NCI-H2227 (cell line): ENCODE data around the gene PRG3.
A peak's percentile ranks its signal among the peaks of the same experiment; 100 is the strongest.
"Not testable (repeated sequence)": the region's sequence is repeated elsewhere in the genome, so short reads cannot be mapped to it uniquely, and the experiment has no call there.

Source experiments
- DNase-seq: peaks from one replicate; lab custom pipeline; 2025; ENCODE audit not compliant: unreplicated experiment; lab: John Stamatoyannopoulos, UW

Gene PRG3

DNA sequence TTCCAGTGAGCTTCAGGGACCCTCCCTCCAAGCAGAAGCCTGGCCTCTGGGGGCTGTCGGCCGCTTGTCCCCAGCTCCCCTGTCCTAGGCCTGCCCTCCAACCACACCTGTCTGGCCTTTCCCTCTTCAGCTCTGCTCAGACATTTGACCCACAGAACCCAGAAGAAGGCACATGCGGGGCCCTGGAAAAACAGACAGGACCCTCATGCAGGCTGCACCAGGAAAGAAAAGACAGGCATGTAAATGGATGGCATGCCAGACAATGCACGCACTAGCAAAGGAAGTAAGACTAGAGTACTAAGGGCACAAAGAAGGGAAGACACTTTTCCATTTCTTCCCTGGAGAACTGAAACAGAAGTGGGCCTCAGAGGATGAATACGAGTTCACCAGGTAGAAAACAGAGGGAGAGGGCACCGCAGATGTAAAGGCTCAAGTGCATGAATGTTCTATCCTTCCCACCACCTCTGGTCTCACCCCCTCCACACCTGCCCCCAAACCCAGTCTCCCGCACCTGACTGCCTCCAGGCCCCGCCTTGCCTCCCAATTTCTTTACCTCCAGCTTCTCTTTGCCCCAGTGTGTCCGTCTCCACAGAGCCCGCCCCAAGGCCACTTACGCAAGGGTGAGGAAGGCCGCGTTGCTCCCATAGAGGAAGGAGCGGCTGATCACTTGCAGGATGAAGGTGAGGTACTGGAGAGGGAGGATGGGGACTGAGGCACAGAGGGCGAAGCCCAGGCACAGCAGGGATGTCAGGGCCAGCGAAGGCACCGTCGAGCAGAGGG is 28.6 kb upstream of the PRG3 start:
- no peak for DNase-seq

DNA sequence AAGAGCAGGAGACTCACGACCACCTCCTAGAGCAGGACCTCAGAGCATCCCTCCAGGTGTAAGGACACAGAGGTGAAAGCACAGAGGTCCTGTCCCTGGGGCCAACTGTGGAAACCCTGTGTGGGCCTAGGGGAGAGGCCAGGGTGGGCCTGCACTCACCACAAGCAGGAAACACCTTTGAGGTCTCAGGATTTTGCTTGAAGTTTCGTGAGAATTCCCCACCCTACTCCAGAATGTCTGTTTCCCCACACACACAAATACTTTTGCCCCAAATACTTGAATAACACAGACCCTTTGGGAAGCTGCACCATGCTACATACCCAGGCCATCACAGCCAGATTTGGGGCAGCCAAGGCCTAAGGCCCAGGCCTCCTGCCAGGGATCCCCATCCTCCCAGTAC is 27.8 kb upstream of the PRG3 start:
- no peak for DNase-seq

DNA sequence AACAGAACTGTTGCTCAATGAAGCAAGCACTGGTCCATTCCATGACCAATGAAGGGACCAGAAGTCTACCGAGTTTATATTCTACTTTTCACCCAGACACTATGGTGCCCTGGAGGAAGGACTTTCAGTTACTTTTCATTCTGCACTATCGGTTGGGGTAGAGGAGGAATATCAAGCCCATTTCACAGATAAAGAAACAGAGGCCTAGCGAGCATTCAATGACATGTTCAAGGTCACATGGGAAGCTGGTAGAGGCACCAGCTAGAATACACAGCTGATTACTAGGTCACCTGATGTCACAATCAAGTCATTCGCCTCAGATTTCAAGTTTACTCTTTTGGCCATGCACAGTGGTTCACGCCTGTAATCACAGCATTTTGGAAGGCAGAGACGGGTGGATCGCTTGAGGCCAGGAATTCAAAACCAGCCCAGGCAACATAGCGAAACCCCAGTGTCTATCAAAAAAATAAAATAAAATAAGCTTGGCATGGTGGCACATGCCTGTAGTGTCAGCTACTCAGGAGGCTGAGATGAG is 27.1 kb upstream of the PRG3 start:
- no peak for DNase-seq

DNA sequence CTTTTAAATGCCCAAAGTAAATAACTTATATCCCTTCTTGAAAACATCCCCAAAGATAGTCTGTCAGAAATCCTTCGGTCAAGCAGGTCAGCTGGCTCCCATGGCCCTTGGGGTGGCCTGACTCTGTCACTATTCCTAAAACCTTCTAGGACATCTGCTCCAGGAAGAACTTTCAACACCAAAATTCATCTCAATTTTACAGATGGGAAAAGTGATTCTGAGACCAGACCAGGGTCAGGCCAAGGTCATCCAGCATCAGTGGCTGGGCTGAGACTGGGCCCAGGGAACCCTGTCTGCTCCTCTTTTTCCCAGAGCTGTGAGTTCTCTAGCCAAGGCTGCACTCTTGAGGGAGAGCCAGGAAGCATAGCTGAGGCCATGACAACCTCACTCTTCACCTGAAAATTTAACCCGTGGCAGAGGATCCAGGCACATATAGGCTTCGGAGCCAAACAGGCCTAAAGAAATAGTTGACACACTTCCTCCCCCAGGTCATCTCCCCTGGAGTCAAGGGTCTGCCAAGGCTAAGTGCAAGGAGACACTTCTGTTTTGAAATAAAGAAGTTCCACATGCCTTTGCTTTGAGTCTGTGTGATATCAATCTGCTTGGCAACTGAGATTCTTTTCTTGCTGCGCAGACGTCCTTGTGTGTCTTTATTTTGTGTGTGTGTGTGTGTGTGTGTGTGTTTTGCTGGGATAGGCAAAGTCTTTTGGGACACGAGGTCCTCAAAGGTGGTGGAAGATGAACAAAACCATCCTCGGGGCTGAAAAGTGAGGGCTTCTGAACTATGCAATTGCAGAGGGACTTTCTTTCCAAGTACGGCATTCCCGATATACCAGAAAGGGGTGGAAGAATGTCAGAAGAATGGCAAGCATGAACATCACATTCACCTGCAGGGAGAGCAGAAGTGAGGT is 26.3 kb upstream of the PRG3 start:
- no peak for DNase-seq

DNA sequence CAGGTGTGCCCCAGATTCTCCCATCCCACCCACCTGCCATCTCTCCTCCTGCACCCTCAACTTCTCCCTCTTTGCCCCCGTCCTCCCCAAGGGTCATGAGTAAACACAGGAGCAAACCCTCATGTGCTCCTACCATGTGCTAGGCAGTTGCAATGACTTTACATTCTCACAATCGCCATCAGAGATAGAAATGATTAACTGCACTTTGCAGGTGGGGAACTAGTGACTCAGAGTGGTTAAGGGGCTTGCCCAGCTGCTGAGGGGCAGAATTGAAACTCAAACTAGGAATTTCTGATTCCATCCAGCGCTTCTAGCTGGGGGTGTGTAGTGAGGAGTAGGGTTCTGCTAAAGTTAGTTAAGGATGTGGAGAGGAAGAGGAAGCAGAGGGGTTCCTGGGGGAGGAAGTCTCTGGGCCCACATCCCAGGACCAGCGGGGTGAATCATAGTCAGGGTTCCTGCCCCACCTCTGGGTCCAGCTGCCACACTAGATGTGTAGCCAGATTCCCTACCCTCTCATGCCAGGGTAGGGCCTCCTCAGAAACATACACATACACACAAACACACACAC is 25.5 kb upstream of the PRG3 start:
- no peak for DNase-seq

DNA sequence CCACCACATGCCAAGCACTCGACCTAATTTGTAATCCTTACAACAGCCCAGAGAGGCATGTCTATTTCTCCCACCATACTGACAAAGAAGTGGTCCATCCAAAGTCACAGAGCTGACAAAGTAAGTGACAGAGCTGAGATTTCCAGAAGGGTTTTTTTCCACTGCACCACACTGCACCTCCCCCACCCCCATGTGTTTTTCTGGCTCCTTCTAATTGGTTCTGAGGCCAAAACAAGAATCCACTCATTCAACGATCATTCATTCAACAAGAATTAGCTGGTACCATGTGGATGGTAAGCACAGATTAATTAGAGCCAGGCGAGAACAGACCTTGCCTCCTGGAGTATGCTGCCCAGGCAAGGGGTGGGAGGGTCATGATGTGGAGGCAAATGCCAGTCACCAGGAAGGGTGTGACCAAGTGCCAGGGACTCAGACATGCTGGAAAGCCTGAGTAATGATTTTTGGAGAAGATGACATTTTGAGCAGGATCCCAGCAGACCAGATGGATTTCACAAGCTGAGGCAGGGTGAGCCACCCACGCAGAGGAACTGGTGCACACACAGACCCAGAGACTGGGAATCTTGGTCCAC is 24.4 kb upstream of the PRG3 start:
- no peak for DNase-seq

DNA sequence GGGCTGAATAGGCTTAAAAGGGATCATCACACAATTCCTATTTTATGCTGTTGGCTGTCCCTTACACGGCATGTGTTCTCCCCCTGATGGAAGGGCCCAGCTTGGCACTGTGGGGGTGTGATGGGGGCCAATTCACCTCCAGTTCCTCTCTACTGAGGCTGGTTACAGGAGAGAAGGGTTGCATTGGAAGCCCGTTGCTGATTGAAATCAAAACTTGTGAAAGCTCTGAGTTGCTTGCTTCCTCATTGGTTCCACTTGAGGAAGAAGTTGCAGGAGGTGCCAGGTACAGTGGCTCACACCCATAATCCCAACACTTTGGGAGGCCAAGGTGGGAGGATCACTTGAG is 22.8 kb upstream of the PRG3 start:
- no peak for DNase-seq

DNA sequence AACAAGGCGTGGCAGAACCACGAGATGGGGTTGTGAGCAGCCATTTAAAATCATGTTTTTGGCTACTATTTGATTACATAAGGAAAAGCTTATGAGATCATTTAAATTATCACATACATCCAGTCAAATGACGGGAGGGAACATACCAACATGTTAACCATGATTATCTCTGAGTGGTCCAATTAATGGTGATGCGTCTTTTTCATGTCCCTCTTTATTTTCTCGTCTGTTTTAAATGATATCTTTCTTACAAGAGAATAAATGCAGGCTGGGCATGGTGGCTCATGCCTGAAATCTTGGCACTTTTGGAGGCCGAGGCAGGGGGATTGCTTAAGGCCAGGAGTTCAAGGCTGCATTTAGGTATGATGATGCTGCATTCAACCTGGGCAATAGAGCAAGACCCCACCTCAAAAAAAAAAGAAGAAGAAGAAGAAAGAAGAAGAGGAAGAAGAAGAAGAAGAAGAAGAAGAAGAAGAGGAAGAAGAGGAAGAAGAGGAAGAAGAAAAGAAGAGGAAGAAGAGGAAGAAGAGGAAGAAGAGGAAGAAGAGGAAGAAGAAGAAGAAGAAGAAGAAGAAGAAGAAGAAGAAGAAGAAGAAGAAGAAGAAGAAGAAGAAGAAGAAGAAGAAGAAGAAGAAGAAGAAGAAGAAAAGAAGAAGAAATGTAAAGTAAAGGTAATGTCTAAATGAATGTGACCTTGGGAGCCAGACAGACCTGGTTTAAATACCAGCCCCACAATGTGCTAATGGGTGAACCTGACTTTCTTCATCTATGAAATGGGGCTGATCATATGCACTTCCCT is 22.3 kb upstream of the PRG3 start:
- DNase-seq, result not testable (repeated sequence)

DNA sequence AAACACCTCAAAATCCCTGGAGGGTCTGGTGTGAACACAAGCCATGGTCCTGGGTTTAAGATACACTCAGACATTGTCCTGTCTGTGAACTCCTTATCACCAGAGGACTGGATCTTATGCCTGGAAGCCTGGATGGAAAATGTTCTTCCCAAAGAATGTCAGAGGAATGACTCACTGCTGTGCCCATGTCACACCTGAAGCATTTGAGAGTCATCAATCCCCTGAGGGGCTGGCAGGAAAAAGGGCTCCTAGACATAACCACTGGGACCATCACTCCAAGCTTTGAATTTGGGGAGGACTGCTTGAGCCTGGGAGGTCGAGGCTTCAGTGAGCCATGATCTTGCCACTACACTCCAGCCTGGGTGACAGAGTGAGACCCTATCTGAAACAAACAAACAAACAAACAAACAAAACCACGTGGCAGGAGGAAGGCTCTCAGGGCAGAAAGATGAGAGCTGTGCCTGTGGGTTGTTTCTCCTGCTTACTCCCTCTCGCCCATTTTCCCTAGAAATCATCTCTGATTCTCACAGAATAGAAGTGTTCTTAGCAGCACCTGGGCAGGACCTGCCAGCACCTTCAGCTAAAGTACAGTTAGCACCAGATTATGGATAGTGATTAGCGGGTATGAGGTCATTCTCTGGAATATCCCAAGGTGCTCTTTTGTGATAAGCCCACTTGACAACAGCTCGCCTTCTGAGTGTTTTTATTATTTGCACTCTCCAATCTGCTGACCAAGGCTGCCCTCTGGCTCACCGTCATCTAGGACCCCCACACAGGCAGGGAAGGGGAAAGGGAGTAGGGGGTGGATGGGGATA is 21.4 kb upstream of the PRG3 start:
- DNase-seq, result peak; percentile 37

DNA sequence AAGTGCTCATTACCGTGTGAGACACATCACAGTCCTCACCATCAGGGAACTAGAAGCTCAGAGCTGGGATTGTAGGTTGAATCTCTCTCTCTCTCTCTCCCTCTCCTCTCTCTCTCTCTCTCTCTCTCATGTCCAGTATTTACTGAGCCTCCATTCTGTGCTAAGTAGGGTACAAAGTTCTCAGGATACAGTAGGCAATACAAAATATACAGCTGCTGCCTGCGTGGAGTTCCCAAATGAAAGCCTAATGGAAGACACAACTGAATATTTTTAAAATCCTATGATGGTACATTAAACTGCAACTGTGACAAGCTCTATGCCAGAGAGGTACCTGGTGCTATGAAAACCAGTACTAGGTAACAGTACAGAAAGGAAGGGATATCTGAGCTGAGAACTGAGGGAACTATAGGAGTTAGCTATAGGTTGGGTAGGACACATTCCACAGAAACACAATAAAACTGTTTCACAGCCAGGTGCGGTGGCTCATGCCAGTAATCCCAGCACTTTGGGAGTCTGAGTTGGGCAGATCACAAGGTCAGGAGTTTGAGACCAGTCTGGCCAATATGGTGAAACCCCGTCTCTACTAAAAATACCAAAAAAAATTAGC is 19.1 kb upstream of the PRG3 start:
- no peak for DNase-seq

DNA sequence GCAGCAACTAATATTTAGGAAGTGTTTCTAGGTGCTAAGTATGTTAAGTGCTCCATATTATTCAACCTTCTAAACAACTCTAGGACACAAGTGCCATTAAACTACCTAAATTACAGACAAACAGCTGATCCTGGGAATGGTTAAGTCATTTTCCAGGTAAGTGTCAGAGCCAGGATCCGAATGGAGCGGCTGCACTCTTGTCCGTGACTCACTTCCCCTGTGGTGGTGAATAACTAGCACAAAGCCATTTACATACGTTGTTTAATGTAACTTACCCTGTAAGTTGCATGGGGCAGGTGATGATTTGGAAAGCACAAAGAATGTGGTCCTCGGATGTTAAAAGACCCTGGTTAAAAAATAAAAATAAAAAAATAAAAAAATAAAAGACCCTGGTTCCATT is 18.3 kb upstream of the PRG3 start:
- DNase-seq, result no peak

DNA sequence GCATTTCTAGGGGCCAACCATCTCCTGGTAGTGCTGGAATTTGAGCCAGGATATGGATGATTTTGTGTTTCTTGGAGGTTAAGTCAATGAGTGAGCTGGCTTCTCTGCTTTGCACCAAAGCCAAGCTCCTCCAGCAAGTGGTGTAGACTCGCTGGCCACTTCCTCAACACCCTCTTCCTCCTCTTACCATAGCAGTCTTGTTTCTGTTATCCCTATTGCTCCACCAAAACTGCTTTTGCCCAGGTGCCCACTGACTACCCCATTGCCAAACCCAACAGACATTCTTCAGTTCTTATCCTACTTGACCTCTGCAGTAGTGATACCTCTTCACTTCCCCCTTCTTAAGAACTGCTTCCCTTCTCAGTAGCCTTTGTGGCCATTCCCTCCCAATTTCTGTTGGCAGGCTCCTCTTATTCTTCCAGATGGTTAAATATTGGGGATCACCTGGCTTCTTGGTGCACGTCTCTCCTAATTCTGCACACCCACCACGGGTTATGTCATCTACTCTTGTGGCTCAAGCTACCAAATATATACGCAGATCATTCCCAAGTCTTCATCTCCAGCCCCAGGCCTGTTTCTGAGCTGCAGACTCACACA is 16.5 kb upstream of the PRG3 start:
- DNase-seq, result no peak

DNA sequence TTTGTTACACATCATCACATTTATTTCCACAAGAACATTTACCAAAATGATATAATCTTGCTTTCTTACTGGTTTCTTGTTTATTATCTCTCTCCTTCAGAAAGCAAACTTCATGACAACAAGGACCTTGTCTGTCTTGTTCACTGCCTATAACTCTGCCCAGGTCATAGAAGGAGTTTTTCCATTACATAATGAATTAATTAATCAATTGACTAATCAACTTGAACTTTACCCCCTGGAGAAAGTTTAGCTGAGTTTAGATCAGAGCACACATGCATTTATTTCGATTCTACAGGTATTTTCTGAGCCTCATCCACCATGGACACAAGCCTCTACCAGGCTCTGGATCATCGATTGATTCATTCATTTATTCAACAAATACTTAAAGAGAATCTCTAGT is 15.8 kb upstream of the PRG3 start:
- no peak for DNase-seq

DNA sequence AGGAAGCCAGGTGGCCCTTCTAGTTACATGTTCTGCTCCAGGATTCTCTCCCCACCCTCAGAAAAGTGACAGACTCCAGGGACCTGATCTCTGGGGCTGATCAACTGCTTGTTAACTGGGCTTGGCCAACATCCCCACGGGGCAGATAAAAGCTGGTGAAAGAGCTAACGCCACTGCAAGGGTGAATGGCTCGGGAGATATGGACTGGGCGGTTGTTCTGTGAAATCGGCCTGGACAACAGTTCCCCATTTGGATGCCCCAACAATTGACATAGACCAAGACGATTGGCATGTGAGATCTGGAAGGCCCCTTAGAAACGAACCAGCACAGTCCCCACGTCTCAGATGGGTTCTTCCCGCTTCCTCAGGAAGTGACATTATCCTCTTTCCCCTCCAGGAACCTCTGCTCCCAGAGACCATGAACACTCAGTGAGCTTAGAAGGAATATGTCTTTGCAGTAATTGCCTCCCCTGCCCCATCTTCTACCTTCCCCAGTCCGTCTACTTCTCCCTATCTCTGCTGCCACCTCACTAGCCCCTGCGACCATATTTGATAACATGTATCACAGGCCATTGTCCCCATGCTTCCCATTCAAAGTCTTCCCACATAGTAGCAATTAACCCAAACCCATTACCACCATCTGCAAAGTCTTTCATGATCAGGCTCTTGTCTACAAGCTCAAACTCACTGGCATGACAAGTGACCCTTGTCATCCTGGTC is 15.1 kb upstream of the PRG3 start:
- no peak for DNase-seq

DNA sequence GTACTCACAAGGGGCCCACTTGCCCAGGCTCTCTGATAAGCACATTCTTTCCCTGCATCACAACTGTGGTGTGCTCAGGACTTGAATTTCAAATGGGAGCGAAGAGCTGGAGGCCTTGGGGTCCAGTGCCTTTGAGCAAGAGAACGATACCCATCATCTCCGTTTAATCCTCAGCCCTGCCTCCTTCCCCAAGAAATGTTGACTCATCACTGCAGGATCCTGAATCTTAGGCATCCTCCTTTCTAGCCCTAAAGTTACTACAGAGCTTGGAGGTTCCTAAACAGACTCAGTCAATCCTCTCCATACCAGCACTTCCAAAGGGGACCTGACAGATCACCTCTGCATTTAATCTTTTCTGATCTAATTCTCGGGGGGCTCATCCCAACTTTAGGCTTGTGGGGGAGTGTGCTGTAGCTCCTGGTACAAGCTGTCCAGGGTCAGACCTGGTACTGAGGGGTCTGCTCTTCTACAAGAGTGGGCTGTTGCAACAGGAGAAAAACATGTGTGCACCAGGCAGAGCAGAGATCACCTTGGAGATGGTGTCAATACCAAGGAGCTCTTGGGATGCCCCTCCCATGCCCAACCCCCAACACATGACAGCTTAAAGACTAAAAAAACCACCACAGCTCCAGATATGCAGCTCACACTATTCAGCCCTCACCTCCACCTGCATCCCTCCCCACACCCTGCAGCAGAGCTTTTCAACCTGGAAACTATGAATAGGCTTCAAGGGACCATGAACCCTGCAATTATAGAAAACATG is 13.4 kb upstream of the PRG3 start:
- DNase-seq, result no peak

DNA sequence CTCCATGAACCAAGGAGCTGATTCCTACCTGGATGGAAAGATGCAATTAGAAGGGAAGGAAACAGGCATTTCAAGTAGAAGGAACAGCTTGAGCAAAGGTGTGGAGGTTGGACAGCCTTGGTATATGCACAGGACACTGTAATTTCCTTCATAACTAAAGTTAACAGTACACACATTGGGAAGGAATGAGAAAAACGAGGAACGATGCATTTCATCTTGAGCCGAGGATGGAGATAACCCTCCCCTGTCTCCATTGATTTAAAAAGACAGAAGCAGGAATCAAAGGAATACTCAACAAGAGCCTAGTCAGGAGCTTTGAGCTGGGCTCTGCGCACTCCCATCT is 11.8 kb upstream of the PRG3 start:
- DNase-seq, result no peak

DNA sequence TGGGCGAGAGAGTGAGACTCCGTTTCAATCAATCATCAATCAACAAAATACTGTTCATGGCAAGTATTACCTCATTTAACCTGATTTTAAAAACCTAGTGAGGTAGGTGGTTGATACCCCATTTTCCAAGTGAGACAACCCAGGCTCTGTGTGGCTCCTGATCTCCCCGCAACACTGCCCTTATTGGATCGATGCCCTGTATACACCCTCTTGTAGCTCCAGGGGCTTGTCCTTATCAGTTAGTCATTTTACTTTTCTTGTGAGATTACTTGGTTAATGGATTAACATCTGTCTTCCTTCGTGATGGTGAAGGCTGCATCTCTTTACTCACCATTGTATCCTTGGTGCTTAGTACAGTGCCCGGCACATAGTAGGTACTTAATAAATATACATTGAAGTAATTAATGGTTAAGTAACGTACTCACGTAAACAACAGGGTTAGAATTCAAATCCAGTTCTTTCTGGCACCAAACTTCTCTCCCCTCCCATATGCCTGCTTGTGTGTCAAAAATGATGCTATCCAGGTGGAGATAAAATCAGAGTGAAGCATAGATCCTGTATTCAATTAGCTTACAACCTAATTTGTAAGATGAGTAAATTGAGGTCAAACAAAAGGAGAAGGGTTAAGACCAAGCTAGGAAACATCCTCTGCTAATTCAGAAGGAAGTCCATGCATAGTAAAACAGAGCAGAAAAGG is 11.3 kb upstream of the PRG3 start:
- no peak for DNase-seq
